ENCODE results near the gene LRRC1.

Gene LRRC1

DNA sequence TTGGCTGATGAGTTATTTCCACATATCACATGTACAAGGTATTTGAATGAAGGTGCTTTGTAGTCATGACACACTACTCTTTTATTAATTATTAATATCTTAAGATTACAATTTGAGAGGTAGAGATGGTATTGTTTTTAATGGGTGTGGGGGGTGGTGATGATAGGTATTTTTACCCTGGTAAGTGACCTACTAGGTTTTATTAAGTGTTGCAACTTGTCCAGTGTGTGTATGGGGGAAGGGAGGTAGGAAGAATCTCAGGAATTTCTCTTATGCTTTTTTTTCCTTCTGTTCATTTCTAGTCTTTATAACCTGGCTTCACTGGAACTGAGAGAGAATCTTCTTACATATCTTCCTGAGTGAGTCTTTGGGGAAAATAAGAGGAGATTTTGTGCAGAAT lies 101.4 kb downstream of the LRRC1 start:
- DNase-seq = no peak

DNA sequence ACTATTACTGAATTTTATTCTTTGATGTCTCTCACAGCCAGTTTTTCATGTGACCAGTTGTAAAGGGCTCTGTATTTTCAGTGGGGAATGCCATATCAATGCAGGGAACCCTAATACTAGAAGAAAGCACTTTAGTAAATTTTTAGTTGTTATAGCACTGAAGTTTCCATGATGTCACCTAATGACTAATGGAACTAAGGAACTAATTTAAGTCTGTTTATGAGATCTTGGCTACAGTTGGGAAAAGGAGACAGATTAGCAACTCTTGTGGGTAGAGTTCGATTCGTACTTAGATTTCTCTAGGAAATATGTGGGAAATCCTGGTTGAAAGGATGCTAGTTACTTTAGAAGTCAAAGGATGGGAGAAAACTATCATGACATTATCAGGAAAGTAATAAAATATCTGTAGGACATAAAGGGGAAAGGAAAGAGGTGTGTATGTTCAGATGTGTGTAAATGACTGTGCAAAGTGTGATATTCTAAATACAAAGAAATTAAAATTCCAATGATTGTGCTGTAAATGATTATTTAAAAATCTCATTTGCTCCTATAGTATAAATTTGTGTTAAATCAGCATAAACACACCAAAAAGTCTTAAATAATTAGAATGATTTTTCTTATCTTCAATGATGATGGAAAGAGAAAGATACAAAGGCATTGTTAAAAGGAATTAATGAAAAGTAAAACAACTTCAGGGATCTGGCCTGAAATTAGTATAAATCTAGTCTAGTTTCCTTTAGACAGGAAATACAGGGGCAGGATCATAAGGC lies 103.4 kb downstream of the LRRC1 start:
- DNase-seq = no peak

DNA sequence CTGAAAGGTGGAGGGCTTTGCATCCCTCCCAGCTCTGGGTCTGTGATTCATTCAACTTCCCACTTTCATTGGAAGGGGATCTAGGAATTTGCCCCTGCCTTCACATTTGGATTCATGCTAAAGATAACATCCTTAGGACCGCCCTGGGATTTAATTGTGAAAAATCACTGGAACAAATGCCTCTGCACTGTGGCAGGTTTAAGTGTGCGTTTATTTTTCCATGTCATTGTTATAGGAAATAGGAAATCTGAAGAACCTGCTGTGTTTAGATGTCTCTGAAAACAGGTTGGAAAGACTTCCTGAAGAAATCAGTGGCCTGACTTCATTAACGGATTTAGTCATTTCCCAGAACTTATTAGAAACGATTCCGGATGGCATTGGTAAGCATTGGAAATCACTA lies 104.7 kb downstream of the LRRC1 start:
- no peak for DNase-seq

DNA sequence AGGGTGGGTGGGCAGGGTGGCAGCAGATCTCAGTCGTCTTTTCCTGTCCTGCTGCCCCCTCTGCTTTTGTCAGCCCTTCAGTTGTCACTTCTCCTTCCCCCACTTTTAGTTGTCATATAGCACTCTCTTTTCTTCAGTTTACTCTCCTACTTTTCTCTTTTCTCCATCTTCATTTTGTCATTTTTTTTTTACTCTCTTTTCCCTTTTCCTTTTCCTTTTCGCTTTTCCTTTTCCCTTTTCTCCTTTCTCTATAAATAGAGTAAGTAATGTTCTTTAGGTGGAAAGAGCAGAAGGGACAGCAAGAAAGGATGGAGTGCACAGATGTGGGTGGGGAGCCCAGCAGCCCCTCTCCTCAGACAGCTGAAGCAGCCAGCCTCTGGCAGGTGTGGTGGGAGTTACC lies 108.6 kb downstream of the LRRC1 start:
- no peak for DNase-seq

- DNase-seq = no peak
These were observed 111.3 kb downstream of the LRRC1 start for GRCh38 chr6:53906103-53906502.

DNA sequence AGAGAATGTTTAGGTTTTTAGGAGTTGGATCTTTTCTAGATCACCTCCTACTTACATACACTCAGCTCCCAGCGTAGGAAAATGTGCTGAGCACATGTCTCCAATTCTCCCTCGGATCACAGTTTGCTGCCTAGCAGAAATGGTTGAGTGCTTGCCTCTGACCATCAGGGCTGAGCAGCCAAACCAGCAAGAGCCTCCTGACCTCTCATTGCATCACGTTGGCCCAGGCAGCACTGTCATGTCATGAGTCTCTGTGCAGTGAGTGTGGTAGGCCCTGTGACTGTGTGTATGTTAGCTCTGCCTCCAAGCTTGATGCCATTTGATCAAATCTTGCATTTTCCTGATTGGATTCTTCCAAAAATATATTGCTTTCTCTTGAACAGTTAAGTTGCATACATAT lies 112.0 kb downstream of the LRRC1 start:
- DNase-seq = no peak

DNA sequence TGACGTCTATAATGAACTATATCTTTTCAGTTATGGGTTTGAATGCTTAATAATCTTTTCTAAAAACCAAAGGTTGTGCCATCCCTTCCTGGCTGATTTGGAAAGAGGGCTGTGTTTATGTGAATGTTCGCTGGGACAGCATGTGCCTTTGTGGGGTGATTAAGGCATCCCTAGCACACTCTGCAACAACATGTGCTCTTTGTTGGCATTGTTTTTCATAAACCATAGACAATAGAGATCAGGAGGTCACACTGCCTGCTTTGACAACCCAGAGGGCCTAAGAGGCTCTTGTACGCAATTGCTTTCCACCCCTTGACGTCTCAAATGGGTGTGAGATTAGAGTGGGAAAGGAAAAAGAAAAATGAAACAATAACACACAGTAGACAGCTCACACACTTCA lies 116.0 kb downstream of the LRRC1 start:
- no peak for DNase-seq

- DNase-seq = no peak
These were observed 117.9 kb downstream of the LRRC1 start for GRCh38 chr6:53912661-53913060.

GRCh38 chr6:53913286-53913685 lies 118.5 kb downstream of the LRRC1 start:
- DNase-seq = no peak

DNA sequence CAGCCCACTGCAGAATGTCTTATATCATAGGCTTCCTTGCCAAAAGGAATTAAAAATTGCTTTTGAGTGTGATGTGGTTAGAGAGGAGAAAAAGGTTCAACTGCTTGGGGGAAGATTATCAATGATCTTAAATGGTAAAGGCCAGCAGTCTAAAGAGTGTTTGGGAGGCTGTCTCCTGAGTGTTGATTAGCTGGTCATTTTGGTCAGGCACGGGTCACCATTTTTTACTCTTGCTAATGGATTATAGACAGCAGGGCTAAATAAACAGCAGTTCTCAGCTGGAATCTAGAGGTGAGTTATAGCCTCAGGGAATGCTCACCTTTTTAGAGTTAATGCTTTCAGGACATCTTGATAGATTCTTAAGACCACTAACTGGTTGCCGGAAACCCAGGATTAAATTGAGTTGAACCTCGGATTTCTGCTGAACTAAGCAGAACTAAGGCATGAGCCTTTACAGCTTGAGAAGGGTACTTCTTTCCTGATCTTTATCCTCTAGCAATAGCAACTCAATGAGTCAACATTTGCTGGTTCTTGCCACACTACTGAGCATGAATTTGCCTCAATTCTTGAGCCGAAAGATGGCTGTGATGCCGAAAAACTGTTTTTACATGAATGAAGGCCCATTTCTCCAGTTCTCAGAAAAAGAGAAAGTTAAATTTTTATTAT lies 120.4 kb downstream of the LRRC1 start:
- no peak for DNase-seq

GRCh38 chr6:53916804-53917463 lies 122.1 kb downstream of the LRRC1 start:
- DNase-seq = no peak

DNA sequence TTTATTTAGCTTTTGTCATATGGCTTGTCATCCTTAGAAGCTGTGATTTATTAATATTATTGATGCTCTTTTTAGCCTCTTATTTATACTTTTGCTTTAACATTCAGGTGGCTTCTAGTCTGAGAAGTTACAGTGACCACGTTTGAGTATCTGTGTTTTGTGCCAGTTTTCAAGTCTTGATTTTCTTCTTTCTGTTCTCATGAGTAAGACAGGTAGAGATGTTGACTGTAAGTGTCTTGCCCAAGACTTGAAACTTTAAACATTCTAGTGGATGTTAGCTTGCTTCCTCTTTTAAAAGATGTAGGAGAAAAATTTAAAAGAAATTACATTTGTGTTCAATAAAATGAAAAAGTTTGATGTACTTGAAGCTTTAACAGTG lies 122.6 kb downstream of the LRRC1 start:
- DNase-seq = no peak

GRCh38 chr6:53918854-53919510 lies 124.2 kb downstream of the LRRC1 start:
- no peak for DNase-seq

DNA sequence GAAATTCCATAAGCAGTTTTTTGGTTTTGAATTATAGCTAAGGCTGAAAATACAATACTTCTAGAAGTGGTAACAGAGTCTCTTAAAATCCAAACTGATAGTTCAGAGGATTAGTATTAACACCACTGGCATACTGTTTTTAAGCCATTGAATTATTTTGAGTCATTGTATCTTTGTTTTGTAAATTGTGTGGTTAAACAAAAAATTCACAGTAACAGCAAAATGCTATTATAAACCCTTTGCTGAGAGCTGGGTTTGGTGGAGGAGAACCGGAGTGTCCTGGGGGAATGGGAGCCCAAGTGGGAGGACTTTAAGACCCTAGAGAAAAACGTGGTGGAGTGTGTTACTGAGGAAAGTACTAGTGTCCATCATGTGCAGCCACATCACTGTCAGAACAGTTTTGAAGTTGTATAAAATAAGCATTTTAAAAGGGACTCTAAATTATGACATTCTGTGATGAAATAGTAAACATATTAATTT lies 125.1 kb downstream of the LRRC1 start:
- DNase-seq = no peak

DNA sequence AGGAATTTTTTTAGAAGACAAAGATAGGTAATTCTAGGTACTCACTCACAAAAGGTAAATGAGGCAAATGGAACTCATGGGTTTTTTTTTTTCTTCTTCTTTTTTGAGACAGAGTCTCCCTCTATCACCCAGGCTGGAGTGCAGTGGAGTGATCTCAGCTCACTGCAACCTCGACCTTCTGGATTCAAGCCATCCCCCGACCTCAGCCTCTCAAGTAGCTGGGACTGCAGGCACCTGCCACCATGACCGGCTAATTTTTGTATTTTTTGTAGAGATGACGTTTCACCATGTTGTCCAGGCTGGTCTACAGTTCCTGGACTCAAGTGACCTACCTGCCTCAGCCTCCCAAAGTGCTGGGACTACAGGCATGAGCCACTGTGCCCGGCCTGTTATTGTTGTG lies 126.1 kb downstream of the LRRC1 start:
- no peak for DNase-seq

DNA sequence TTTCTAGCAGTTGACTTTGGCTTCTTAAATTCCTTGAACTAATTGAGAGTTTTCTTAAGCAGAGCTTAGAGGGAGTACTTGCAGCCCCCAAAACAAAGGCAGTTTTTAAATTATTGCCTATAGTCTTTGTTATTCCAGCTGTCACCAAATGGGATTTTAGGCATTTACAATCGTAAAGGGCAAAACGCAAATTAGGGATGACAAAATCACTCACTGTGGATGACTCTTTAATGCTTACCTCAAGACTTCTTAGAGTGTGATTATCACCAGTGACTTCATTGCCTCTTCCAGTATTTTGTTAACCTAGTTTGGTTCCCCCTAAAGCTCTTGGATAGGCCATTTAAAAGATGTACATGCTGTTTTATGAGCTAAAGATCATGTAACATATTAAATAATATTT lies 126.8 kb downstream of the LRRC1 start:
- DNase-seq = no peak

DNA sequence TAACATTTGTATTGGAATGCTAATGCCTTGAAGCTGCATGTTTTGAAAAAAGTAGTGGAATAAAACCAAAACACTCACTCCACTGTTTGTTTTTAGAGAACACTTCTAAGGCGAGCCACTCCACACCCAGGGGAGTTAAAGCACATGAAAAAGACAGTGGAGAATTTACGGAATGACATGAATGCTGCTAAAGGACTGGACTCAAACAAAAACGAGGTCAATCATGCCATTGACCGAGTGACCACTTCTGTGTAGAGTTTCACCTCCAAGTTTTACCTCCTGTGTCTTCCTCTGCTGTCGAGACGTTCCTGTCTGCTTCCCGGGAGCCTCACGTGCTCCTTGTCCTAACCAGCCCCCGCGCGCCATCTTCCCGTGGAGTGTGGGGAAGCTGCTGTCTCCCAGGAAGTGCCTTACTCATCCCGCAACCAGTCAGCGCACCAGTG lies 127.8 kb downstream of the LRRC1 start:
- no peak for DNase-seq

- no peak for DNase-seq
These were observed 129.5 kb downstream of the LRRC1 start for GRCh38 chr6:53924277-53924676.

GRCh38 chr6:53924821-53925422 lies 130.1 kb downstream of the LRRC1 start:
- no peak for DNase-seq

DNA sequence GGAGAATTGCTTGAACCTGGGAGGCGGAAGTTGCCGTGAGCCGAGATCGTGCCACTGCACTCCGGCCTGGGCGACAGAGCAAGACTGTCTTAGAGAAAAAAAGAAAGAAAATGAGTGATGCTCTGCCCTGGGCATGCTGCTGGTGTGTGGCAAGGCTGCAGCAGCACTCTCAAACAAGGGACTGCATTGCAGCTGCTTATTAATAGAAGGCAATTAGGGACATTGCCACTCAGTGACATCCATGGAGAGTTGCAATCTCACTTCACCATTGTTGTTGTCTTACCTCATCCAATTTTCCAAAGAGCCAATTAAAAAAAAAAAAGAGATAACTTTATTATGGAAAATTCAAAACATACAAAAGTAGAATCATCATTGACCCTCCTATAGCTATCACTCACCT lies 131.1 kb downstream of the LRRC1 start:
- no peak for DNase-seq

DNA sequence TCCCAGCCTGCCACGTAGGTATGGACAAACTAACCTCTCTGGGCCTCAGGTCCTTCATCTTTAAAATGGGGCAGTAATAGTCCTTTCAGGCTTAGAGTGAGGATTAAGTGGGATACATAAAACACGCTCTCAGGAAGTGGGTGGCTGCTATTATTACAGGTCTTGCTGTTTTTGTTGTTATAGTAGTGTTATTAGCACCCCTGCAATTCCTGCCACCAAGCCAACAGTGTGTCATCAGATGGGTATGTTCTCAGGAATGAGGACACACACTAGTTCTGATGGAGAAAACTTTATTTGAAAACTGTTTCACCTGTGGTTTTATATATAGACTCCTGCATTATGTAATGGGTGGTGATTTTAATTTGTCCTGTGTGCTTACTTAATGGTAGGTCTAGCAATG lies 131.7 kb downstream of the LRRC1 start:
- no peak for DNase-seq

GRCh38 chr6:53928641-53929040 lies 133.8 kb downstream of the LRRC1 start:
- no peak for DNase-seq

All from stimulated activated CD4-positive, alpha-beta T cell treated with anti-CD3 and anti-CD28 coated beads, Interleukin-12 subunit alpha, Interleukin-12 subunit beta, amount 100 ng/mL, for 4 hours (primary cell).